HUES48 (cell line): ENCODE results near the gene TGFBI.
A peak's percentile ranks its signal among the peaks of the same experiment; 100 is the strongest.

Experiments
- H3K27ac ChIP-seq: one replicate; pipeline ENCODE4 v1.7.0; 2013; ENCODE audit warnings: low read depth, low read length, inconsistent platforms
- H3K27me3 ChIP-seq: 2 replicates; pipeline ENCODE4 v1.6.1; 2013; ENCODE audit warnings: mild to moderate bottlenecking, low read length; ENCODE audit not compliant: control insufficient read depth, insufficient read depth
- H3K36me3 ChIP-seq: 2 replicates; pipeline ENCODE4 v1.6.1; 2013; ENCODE audit warnings: low read length; ENCODE audit not compliant: control insufficient read depth, insufficient read depth
- H3K4me1 ChIP-seq: 2 replicates; pipeline ENCODE4 v1.6.1; 2013; ENCODE audit warnings: mild to moderate bottlenecking, low read length; ENCODE audit not compliant: control insufficient read depth, insufficient read depth
- H3K4me3 ChIP-seq: 2 replicates; pipeline ENCODE4 v1.5.1; 2013; ENCODE audit warnings: mild to moderate bottlenecking, low read depth, low read length
- H3K9ac ChIP-seq: 2 replicates; pipeline ENCODE4 v1.6.1; 2013; ENCODE audit warnings: mild to moderate bottlenecking, low read depth, low read length, moderate library complexity
- H3K9me3 ChIP-seq: 2 replicates; pipeline ENCODE4 v1.6.1; 2013; ENCODE audit warnings: low read length; ENCODE audit not compliant: control insufficient read depth, insufficient read depth

Gene TGFBI

DNA sequence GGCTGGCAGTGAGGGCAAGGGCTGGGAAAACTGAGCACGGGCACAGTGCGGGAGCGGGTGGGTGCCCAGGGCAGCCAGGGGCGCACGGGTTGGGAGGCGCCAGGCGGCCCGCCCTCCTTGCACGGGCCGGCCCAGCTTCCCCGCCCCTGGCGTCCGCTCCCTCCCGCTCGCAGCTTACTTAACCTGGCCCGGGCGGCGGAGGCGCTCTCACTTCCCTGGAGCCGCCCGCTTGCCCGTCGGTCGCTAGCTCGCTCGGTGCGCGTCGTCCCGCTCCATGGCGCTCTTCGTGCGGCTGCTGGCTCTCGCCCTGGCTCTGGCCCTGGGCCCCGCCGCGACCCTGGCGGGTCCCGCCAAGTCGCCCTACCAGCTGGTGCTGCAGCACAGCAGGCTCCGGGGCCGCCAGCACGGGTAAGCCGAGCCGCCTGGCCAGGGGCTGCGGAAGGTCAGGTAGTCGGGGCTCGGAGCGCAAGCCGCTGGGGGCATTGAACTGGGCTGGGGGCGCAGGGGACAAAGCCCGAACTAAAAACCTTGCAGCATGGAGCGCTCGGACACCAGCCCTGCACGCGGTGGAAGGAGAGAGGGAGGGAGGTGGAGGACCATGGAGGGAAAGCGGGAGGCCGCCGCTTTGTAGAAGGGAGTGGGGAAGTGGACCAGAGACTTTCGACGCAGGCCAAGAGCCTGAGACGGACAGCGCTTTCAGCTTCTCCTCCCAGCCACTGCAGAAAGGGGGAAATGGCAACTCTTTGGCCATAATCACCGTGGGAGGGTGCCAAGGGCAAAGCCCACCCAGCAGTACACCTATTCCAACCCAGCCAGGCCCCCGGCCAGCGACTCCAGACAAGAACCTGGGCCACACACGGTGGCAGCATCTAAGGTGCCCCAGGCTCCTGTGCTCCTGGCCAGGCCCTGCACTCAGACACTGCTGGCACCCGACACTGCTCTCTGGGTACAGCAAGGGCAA is at the start of gene TGFBI:
TSS of gene TGFBI (plus strand) at position 207 of the 961 bp plus-strand sequence. CDS start at position 275, 68 bp downstream.
- peak within 1 kb of the TSS; percentile 75 for H3K4me3 ChIP-seq
- no peaks in the 10 kb centered on the region for H3K36me3 ChIP-seq

DNA sequence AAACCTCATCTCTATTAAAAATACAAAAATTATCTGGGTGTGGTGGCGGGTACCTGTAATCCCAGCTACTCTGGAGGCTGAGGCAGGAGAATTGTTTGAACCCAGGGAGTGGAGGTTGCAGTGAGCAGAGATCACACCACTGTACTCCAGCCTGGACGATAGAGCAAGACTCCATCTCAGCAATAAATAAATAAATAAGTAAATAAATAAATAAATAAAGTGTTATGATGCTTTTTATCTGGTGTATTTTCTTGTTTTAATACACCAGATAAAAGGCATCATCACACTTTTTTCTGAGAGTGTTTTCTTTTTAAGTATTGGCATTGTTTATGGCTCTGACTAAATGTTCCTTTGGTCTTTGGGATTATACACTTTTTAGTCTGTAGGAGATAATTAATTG is 49.8 kb upstream of the TGFBI start:
- H3K4me1 ChIP-seq: peaks cover 10% of the 10 kb centered on the region
- H3K9ac ChIP-seq: no peak overlapping the region
- H3K4me3 ChIP-seq: no peak overlapping the region
- peaks cover 15% of the 10 kb centered on the region for H3K27me3 ChIP-seq
- no peaks in the 10 kb centered on the region for H3K9me3 ChIP-seq
- no peak overlapping the region for H3K27ac ChIP-seq
- no peaks in the 10 kb centered on the region for H3K36me3 ChIP-seq

More for the DNA sequence above, at the start of gene TGFBI:
- H3K9me3 ChIP-seq: no peaks in the 10 kb centered on the region
- H3K9ac ChIP-seq: no peak within 1 kb of the TSS
- H3K27ac ChIP-seq: no peak within 1 kb of the TSS
- peaks cover 56% of the 10 kb centered on the region for H3K27me3 ChIP-seq
- peaks cover 4% of the 10 kb centered on the region; the same call in 1 of the 2 replicates for H3K4me1 ChIP-seq

DNA sequence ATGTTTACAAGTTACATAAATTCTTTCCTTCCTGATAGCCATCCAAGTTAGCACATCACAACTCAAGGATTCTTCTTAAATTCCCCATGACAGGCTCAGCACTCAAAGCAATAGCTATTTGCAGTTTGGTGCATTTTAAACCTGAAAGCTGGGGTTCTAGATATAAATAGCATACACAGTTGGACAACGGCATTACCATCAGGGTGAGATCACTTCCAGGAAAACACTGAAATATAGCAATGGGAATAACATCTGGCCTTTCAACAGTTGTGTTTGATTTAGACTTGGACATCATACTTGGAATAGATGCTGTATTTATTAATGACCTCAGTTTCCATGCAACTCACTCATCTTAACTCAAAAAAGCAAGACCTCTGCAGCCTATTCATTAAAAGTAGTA is 49.3 kb upstream of the TGFBI start:
- Histone ChIP-seq H3K4me3 (no peak overlapping the region), H3K36me3 (no peaks in the 10 kb centered on the region), H3K9ac (no peak overlapping the region), H3K4me1 (peaks cover 10% of the 10 kb centered on the region), H3K27me3 (peaks cover 15% of the 10 kb centered on the region), H3K9me3 (no peaks in the 10 kb centered on the region), H3K27ac (no peak overlapping the region)

DNA sequence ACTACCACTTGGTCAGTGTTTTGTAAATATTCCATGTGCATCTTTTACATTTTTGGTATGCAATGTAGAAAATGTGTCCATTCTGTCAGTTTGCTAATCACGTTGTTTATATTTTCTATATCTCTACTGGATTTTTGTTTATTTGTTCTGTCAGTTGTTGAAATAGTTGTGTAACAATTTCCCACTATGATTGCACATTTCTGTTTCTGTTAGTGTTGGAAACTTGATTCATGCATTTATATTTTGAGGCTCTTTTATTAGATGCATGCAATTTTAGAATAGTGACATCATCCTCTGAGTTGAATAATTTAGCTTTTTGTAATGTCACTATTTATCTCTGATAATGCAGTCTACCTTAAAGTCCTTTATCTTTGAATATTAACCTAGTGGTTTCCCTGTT is 48.2 kb upstream of the TGFBI start:
- Histone ChIP-seq H3K36me3 (no peaks in the 10 kb centered on the region), H3K27ac (no peak overlapping the region), H3K4me3 (no peak overlapping the region), H3K9ac (no peak overlapping the region), H3K9me3 (no peaks in the 10 kb centered on the region), H3K27me3 (peaks cover 15% of the 10 kb centered on the region), H3K4me1 (peaks cover 4% of the 10 kb centered on the region)

DNA sequence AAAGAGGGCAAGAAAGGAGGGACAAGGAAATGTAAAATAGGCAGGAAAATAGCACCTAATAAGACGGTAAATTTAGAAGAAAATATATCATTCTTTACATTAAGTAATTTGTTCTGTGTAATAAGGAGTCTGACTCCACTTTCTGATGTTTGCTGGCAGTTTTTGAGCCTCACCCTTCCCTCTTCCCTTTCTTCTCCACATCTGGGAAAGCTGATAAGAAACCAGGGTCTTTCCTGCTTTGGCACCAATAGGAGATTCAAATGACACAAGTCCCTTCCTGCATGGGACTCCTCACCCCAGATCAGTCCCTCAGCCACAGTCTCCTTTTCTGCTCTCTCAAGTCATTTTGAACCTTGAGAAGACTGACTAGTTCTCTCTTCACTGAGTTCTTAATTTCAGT is 42.8 kb upstream of the TGFBI start:
- Histone ChIP-seq H3K9ac (no peak overlapping the region), H3K27ac (no peak overlapping the region), H3K27me3 (no peaks in the 10 kb centered on the region), H3K9me3 (no peaks in the 10 kb centered on the region), H3K4me3 (no peak overlapping the region), H3K36me3 (no peaks in the 10 kb centered on the region), H3K4me1 (no peaks in the 10 kb centered on the region)

DNA sequence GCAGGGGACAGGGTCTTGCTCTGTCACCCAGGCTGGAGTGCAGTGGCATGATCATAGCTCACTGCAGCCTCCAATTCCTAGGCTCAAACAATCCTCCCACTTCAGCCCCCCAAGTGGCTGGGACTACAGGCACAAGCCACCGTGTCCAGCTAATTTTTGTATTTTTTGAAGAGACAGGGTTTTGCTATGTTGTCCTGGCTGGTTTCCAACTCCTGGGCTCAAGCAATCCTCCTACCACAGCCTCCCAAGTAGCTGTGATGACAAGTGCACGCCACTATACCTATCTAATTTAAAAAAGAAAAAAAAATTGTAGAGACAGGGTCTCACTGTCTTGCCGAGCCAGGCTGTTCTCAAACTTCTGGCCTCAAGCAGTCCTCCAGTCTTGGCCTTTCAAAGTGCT is 42.4 kb upstream of the TGFBI start:
- Histone ChIP-seq H3K27me3 (no peaks in the 10 kb centered on the region), H3K36me3 (no peaks in the 10 kb centered on the region), H3K9ac (no peak overlapping the region), H3K9me3 (no peaks in the 10 kb centered on the region), H3K27ac (no peak overlapping the region), H3K4me1 (no peaks in the 10 kb centered on the region), H3K4me3 (no peak overlapping the region)

DNA sequence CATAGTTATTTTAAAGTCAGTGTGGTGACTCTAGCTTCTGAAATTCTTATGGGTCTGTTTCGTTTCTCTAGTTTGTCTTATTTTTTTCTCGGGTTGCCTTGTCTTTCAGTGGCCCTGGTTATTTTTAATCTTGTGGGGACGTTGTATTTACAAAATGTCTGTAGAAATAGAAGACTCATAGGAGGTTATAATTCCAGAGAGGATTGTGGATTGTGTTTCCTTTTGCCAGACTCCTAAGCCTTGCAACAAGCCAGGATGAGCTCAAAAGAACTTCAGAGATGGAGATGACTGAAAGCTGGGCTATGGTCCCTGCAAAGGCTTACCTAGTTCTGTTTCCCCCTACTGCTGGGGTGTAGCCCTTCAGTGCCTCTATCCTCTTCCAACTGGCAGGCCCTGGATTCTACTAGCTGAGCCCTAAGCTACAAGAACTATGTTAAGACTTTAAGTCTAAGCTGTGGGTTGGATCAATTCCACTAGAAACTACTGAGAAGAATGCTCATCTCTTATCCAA is 41.8 kb upstream of the TGFBI start:
- H3K4me3 ChIP-seq: no peak overlapping the region
- H3K9me3 ChIP-seq: no peaks in the 10 kb centered on the region
- H3K9ac ChIP-seq: no peak overlapping the region
- no peaks in the 10 kb centered on the region for H3K36me3 ChIP-seq
- no peaks in the 10 kb centered on the region for H3K4me1 ChIP-seq
- H3K27ac ChIP-seq: no peak overlapping the region
- no peaks in the 10 kb centered on the region for H3K27me3 ChIP-seq

DNA sequence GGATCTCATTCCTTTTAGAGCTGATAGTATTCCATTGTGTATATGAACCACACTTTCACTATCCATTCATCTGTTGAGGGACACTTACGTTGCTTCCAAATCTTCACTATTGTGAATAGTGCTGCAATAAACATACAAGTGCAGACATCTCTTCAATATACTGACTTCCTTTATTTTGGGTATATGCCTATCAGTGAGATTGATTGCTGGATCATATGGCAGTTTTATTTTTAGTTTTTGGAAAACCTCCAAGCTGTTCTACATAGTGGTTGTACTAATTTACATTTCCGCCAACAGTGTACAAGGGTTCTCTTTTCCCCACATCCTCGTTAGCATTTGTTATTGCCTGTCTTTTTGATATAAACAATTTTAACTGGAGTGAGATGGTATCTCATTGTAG is 40.2 kb upstream of the TGFBI start:
- Histone ChIP-seq H3K36me3 (no peaks in the 10 kb centered on the region), H3K4me3 (no peak overlapping the region), H3K9me3 (no peaks in the 10 kb centered on the region), H3K9ac (no peak overlapping the region), H3K27me3 (no peaks in the 10 kb centered on the region), H3K27ac (no peak overlapping the region), H3K4me1 (no peaks in the 10 kb centered on the region)

DNA sequence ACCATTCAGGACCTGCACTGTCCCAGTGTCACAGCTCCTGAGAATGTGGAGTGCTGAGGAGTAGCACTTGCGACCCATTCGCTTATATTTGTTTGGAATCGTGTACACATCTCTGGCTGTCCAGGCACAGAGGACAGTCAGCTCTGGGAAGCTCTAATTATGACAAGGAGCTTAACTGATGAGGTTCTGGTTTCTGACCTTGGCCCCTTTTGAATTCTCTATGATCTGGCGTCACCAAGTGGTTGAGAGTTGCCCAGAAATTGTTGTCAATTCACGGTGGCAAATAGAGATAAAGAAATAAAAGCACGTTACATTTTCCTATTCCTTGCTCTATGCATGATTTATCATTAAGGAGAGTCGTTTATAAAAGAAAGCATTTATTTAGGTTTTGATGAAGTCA is 39.1 kb upstream of the TGFBI start:
- H3K27ac ChIP-seq: no peak overlapping the region
- H3K36me3 ChIP-seq: no peaks in the 10 kb centered on the region
- H3K9me3 ChIP-seq: no peaks in the 10 kb centered on the region
- no peaks in the 10 kb centered on the region for H3K27me3 ChIP-seq
- no peak overlapping the region for H3K4me3 ChIP-seq
- no peak overlapping the region for H3K9ac ChIP-seq
- H3K4me1 ChIP-seq: no peaks in the 10 kb centered on the region

DNA sequence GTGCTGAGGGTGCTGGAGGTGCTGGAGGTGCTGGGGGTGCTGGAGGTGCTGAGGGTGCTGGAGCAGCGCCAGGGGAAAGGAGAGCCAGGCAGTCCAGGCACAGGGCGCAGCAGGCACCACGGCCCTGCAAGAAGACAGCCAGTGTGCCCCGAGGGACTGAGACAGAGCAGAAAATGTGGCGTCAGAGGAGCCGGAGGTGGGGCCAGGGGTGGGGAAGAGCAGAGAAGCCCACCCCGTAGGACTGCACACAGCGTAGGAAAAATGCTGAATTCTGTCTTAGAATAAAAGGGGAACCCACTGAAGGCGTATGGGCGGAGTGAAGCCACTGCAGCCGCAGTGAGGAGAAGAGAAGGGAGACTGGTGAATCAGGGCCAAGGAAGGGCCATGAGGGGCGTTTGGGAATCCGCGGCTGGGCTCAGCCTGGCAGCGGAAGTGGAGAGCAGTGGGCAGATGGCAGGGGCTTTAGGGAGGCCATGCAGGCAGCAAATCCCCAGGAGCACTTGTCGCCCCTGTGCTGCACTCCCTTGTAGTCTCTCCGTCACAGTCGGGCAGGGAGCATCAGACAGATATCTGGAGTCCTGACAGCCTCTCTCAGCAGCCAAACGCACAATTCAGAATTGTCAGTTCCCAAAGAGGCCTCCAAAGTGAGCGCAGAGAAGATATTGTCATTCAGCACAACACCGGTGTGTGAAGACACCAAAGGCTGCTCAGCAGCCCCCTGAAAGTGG is 38.1 kb upstream of the TGFBI start:
- H3K27ac ChIP-seq: no peak overlapping the region
- H3K9me3 ChIP-seq: no peaks in the 10 kb centered on the region
- no peaks in the 10 kb centered on the region for H3K4me1 ChIP-seq
- H3K27me3 ChIP-seq: no peaks in the 10 kb centered on the region
- H3K4me3 ChIP-seq: no peak overlapping the region
- no peaks in the 10 kb centered on the region for H3K36me3 ChIP-seq
- no peak overlapping the region for H3K9ac ChIP-seq

DNA sequence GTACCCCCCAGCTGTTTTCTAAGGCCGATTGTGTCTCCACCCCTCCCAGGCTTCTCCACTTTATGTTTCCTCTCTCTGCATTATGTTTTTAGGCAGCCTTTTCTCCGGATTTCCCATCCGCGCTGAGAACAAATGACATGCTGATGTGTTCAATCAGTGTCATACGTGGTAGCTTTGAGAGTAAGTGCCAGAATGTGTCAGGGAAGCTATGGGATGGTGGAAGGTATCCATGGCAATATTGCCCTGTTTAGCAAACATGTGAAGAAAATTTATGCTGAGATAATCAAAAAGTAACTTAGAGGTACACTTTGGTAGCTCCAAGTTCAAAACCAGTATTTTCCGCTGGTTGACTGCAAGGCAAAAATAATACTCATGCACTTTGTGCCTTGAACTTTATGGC is 37.4 kb upstream of the TGFBI start:
- Histone ChIP-seq H3K27me3 (no peaks in the 10 kb centered on the region), H3K9me3 (no peaks in the 10 kb centered on the region), H3K4me1 (no peaks in the 10 kb centered on the region), H3K36me3 (no peaks in the 10 kb centered on the region), H3K27ac (no peak overlapping the region), H3K9ac (no peak overlapping the region), H3K4me3 (no peak overlapping the region)
